CD1c-positive myeloid dendritic cell (primary cell): ENCODE results near the gene CALHM1.

Experiments
- DNase-seq: peaks from one replicate; pipeline ENCODE4 v3.0.0-alpha.2; 2016; ENCODE audit errors: extremely low spot score

CALHM1 gene

DNA sequence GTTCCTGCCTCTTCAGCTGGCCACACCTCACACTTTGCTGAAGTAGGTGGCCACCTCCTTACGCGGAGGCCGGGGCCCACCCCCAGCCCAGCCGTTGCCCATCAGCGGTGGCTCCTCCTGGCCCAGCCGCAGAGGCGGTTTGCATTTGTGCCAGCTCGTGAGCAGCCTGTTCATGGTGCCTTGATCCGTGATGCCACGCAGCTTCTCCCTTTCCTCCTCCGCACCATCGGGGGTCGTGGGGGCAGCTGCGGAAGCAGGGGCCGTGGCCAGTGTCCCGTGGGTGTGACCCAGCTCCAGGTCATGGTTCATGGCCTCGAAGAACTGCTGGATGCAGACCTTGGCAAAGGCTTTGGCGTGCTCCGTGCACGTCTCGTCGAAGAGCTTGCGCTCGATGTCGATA is 3.5 kb downstream of the CALHM1 start:
- DNase-seq: no peak

DNA sequence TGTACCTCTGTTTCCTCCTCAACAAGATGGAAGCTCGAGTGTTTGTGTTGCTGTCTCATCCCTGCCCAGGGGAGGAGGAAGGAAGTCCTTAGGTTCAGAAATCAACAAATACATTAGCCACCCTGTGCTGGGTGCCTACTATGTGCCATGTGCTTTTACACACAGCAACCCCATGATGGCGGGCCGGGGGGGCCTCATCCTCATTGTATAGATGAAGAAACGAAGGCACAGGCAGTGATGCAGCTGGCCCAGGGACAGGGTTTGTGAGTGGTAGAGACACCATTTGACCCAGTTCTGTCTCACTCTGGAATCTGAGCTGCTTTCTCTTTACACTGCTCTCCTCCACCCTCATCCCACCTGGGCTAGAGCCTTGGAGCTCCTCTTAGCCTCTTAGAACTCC is 4.7 kb downstream of the CALHM1 start:
- no peak for DNase-seq

DNA sequence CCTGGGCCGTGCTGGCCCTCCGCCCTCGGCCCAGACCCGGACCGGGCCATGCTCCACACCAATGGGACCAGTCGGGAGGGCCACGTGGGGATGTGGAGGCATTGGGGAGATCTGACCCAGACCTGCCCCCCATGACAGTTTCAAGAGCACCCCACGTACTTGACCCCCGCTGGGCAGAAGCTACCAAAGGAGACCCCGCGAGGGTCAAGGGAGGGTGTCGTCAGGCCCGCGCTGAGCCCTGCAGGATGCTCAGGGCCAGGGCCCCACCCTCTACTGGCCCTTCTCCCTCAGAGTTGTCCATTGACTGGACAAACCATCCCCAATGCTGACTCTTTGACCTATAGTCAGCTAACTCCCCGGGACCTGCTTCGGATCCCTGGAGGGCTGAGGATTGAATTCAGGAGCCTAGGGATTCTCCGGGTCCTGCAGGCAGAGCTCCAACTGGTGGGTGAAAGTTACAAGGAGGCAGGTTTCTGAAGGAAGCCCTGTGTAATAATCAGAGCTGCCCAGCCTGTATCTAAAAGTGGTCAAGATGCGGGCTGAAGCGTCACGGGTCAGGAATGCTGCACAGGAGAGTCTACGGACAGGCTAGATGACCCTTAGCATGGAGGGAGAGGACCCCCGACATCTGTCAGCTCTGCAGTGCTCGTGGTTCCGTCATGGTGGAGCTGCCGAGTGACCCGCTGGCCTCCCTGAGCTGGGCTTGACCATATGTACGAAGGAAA is 6.0 kb downstream of the CALHM1 start:
- DNase-seq: no peak

DNA sequence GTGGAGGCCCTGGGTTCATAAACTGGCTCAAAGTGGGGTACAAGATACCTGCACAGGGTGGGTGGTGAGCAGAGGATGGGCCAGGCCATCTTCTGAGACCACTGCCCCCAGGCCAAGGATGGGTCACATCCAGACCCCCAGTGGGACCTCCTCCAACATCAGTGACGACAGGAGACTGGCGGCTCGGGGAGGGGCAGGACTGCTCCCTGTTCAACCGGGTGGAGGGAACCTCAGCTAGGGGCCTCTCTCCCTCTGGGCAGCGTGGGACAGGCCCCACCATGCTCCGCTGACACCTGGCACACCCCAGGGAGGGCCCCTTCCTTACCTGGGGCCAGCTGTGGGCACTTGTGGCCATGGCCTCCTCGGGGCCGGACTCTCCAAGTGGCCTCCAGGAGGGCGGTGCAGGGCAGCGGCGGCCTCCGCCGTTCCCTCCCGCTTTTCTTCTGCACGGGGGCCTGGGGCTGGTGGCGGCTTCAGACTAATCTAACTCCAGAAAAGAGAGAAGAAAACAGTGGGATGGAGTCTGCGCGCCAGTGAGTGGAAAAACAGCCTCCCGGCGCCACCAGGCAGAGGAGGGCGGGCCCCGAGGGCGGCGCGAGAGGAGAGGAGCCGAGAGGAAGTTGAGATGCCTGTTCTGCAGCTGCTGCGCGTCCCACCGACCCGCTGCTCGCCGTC is 6.7 kb downstream of the CALHM1 start, which contains the start of gene CALHM2:
TSS of gene CALHM2 (minus strand) at position 540 of the 675 bp plus-strand sequence. CDS start 2,429 bp downstream, outside the sequence.
- peak; percentile 66 for DNase-seq

DNA sequence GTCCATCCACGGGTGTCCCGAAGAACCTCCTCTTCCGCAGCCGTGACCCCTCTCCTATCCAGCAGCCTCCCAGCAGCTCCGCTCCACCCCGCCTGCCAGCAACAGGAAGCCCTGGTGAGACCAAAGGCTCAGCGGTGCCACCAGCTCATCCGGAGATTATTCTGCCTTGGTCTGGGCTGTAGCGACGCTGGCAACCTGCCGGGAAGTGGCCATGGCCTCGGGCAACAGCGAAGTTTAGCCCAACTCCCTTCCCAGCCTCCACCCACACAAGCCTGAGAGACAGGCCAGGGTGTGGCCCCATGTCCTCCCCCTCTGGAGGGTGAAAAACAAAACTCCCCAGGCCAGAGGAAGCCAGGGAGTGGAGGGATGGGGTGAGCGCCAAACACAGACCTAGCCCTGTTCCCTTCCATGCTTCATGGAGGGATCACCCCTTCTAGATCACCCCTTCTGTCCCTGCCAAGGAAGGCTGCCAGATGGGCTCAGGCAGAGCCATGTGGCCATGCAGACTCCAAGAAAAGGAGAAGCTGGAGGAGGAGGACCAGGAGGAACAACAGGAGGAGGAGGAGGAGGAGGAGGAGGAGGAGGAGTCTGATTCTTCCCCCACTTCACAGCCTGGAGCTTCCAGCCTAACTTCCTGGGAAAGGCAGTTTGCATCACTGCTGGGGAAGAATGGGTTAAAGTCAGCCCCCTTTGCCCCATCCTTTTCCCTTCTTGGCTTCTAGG is 7.4 kb downstream of the CALHM1 start:
- peak; percentile 56 for DNase-seq

DNA sequence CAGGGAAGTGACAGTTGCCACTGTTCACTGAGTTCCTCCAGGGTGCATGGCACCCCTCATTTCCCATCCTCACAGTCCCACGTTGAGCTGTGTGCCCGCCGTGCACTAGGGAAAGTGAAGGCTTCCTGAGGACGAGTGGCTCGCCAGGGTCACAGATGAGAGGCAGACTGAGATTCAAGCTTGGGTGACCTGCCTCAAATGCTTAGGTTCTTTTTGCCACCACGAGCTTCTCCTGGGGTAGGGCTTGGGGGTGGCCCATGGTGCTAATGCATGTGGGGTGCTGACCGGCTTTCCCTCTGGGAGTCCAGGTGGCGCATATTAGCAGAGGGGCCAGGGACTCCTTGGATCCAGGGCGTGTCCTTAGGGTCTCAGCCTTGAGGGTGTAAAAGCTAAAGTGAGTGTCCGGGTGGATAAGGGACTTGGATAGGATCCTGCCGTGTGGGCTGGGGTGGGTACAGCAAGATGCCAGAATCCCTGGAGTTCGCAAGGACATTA is 8.5 kb downstream of the CALHM1 start:
- no peak for DNase-seq

DNA sequence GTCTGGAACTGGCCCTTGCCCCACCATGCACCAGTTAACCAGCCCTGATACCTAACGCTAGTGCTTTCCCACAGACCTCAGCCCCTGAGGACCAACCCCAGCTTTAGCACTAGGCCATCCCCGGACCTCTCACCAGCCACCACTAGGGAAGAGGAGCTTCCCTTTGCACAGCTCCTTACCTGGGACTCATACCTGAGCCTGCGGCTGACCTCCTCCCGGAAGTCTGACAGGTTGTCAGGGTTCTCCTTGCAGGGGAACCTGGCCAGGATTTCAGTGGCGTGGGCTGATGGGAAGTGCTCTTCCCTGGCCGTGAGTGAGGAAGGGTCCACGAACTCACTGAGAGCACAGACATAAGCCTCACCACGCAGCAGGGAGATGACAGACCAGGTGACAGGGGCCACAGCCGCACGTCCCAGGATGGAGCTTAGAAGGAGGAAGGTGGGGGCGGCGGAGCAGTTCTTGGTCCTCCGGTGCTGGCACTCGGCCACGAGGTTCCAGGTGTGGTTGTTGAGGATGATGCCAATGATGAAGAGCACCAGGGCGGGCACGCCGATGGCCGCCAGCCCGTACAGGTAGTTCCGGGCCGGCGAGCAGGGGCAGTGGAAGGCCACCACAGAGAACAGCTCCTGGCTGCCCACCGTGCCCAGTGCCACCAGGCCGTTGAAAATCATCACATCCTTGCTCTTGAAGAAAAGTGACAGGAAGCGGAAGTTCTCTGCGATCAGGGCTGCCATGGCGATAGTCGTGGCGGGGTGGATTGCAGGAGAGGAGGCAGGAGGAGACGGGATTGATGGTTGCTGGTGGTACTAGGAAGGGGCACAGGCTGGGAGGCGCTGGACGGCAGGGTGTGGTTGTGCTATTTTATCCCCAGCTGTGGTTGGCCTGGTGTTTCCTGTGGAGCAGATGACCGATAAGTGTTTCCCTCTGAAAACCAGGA is 9.2 kb downstream of the CALHM1 start:
- DNase-seq: no peak

DNA sequence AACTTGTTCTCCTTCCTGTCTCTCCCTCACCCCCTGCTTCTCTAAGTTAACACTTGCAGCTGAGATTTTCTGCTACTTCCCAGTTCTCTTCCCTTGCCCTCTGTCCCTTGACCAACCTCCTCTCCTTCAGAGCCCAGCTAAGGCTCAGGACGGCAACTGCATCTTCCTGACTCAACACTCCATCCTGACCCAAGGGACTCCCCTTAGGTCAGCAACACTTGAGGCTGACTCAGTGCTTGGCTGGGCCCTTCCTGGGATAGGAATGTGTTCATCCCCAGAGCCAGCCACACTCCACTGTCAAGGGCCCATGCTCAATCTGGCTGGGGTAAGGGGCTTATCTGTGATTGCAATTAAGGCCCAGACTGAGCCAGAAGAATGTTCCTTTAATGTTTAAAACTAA is 10.0 kb downstream of the CALHM1 start:
- no peak for DNase-seq

DNA sequence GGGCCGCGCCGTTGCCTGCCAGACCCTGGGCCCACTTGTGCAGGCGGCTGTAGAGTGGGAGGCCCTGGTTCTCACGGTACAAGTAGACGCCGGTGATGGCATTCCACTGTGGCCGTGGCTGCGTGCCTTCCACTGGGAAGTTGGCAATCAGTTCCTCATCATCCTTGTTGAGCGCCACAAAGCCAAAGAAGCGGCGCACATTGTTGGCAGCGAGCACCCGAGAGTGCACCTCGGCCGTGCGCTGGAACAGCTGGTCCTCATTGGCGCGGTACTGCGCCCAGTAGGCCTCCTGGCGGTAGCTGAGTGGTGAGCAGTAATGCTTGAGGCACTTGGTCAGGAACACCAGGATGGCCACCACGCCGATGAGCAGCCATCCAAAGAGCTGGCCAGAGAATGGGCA is 11.5 kb downstream of the CALHM1 start:
- DNase-seq: no peak

DNA sequence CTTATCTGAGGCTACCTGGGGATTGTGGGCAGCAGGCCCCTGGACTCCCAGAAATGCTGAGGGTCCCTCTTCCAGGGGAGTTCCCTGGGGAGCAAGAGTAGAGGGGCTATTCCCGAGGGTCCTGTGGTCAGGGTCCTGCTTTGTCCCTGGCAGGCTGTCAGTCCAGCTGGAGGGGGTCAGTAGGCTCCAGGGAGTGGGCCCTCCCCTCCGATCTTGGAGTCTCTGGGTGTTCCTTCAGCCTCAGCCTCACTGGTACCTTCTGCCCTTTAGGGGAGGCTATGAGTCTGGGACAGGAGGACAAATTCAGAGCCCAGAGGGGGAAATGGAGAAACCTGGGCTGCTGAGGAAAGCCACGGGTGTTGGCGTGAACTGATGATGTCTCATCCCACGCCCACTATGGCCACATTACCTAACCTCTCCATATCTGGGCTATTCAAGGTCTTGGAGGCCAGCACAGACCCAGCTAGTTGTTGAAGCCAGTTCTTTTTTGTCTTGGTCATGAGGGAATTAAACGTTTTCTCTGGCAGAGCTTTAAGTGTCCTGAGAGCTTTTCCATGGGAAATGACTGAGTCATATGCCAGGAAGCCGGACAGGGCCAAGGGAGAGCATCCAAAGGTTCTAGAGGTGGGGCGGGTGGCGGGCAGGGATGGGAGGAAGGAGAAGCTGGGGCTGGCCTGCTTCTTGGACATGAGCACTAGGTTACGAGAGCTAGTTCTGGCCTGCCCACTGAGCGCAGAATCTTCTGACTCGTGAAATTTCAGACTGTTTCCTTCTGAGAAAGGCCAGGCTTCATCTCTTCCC is 12.7 kb downstream of the CALHM1 start:
- no peak for DNase-seq

DNA sequence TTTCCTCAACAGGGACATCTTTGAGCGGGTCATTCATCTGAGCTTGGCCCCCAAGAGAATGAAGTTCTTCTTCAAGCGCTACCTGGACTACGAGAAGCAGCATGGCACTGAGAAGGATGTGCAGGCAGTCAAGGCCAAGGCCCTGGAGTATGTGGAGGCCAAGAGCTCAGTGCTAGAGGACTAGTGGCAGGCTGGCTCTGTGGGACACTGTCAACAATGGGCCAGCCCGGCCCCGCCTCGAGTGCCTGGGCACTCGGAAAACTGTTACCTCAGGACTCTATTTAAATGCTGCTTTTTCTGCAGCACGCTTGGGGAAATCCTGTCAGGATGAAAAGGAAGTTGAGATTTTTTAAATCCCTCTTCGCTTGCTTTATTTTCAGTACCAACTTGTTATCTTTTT is 13.3 kb downstream of the CALHM1 start:
- DNase-seq: no peak

DNA sequence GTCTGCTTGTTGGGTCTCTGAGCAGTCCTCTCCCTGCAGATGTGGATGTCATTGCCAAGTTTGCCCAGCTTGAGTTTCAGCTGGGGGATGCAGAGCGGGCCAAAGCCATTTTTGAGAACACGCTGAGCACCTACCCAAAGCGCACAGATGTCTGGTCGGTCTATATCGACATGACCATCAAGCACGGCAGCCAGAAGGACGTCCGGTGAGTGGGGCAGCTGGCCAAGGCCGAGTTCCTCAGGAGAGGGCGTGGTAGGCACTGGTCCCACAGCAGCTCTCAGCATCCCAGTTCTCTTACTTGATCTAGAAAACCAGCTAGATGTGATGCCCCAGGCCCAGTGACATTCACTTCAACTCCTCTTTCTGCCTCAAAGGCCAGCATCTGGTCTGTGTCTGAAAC is 14.2 kb downstream of the CALHM1 start:
- DNase-seq: no peak

DNA sequence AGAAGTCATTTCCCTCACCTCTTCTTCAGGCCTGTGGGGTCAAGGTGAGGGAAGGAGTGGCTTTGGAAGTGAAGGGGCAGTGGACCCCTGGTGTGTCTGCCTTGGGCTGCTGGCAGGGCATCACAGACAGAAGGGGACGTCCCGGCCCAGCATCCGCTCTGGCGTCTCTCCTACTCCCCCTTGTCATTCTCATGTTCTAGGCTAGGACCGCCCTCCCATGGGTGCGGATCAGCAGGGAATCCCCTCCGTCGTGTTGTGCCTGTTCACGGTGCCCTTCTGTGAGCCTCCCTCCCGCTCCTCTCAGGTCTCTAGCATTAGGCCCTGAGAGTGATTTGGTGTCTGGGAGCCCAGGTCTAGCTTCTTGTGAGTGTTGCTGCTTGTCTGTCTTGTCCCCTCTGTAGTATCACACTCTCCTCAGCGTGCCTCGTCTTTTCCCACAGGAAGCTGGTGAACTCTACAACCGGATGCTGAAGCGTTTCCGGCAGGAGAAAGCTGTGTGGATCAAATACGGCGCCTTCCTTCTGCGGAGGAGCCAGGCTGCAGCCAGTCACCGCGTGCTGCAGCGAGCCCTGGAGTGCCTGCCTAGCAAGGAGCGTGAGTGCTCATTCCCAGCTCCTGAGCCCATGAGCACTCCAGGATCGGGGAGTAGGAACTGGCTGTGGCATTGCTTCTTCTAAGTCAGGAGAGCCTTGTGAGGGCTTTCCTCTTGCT is 15.1 kb downstream of the CALHM1 start:
- DNase-seq: no peak

DNA sequence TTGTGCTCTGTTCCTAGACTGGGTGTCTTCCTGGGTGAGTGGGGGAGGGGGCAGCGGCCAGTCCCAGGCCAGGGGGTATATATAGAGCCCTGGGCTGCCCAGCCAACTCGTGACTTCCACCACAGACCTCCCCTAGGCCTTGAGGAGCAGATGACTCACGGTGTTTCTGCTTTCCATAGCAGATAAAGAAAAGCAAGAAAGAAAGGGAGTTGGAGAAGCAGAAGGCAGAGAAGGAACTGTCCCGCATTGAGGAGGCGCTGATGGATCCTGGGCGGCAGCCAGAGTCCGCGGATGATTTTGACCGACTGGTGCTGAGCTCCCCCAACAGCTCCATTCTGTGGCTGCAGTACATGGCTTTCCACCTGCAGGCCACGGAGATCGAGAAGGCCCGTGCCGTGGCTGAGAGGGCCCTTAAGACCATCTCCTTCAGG is 16.7 kb downstream of the CALHM1 start:
- peak; percentile 29 for DNase-seq

DNA sequence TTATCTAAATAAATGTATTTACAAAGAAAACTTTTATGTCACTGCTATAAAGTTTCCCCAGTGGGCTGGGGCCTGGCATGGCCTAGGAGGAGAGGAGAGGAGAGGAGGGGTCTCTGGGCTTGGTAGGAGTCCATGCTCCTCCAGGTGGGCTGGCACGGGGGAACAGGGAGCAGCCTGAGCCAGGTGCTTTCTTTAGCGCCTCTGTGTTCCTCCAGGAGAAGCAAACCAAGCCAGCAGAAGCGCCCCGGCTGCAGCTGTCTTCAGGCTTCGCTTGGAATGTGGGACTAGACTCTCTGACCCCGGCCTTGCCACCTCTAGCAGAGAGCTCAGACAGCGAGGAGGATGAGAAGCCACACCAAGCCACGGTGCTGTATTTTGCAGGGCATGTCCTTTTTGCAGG is 17.1 kb downstream of the CALHM1 start:
- no peak for DNase-seq

DNA sequence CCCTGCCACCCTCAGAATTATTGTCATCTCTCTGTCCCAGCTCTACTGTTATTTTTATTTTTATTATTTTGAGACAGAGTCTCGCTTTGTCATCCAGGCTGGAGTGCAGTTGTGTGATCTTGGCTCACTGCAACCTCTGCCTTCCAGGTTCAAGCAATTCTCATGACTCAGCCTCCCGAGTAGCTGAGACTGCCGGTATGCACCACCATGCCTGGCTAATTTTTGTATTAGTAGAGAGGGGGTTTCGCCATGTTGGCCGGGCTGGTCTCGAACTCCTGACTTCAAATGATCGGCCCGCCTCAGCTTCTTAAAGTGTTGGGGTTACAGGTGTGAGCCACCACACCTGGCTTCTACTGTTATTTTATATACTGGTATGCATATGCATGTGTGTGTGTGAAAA is 17.5 kb downstream of the CALHM1 start:
- no peak for DNase-seq

DNA sequence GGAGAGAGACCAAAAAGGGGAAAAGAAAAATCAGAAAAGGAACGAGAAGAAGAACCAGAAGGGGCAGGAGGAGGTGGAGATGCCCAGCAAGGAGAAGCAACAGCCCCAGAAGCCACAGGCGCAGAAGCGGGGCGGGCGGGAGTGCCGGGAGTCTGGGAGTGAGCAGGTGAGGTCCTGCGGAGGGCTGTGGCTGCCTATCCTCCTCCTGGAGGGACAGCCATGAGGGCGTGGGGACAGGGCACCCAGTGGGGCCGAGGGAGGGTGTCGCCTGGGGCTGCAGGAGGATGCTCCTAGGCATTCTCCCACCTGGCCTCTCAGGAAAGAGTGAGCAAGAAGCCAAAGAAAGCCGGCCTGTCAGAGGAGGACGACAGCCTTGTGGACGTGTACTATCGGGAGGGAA is 18.3 kb downstream of the CALHM1 start:
- no peak for DNase-seq

DNA sequence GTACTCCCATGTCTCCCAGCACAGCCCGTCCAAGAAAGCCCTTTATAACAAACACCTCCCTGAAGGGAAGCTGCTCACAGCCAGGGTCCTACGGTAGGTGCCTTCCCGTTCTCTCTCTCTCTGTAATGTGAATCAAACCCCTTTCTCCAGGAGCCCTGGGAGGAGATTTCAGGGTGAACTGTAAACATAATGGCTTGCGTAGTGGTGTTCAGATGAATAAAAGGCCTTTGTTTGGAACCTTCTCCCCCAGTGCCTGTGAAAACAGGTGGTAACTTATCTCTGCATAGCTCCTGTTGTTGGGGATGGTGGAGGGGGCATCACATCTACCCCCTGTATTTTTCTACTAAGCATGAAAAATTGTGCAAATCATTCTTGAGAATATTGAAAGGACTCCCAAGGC is 18.9 kb downstream of the CALHM1 start:
- DNase-seq: no peak

DNA sequence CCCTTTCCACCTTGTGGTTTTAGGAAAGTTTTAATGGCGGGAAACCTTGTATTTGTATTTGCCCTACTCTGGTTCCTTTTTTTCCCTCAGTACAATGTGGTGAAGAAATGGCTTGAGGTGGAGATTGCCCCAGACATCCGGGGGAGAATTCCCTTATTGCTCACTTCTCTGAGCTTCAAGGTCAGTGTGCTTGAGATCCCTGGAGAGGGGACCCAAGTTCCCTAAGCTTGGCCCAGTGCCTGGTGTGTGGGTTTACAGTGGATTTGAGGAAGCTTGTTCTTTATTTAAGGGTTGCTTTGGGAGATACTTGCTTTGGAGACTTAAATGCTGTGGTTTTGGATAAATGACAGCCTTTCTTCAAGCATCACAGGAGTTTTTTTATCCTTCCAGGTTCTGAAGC is 24.8 kb downstream of the CALHM1 start:
- DNase-seq: peak; percentile 87

DNA sequence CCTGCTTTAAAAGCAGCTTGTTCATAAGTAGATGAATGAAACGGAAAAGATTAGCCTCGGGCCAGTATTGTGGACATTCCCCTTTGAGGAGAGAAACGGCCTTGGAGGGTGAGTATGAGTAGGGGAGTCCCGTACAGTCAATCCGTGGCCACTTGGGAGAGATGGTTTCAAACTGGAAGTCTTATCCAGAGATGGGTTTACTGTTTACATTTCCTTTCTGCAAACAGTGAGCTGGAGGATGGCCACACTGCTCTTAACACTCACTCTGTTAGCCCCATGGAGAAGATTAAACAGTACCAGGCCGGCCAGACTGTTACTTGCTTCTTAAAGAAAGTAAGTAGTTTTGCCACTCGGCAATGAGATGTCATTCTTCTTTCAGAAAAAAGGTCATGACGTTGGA is 26.8 kb downstream of the CALHM1 start:
- DNase-seq: no peak
